Fibroblast of lung (primary cell): ENCODE data around the gene RNF212. TPM values are rescaled to one million over a fixed set of nuclear protein-coding genes. Genes with fewer than 3 reads are reported as not detected.
A peak's percentile ranks its signal among the peaks of the same experiment; 100 is the strongest.

Experiments used
- DNase-seq, 2 donors: peaks; one replicate each; pipeline versions ENCODE4 v3.0.0 to v3.0.0-alpha.2; 2010; ENCODE audit warnings: low read depth in 2 of 2
- H2AFZ ChIP-seq: 2 replicates; pipeline ENCODE4 v1.5.1; 2012; ENCODE audit warnings: low read length, control low read depth, inconsistent platforms
- H3K27ac ChIP-seq: 2 replicates; pipeline ENCODE4 v1.5.1; 2011; ENCODE audit warnings: low read length, control low read depth; ENCODE audit not compliant: insufficient read depth
- H3K27me3 ChIP-seq: 2 replicates; pipeline ENCODE4 v1.5.1; 2011; ENCODE audit warnings: mild to moderate bottlenecking, low read length; ENCODE audit not compliant: control insufficient read depth, insufficient read depth
- H3K36me3 ChIP-seq: 2 replicates; pipeline ENCODE4 v1.5.1; 2011; ENCODE audit warnings: low read length; ENCODE audit not compliant: control insufficient read depth, insufficient read depth
- H3K4me1 ChIP-seq: 2 replicates; pipeline ENCODE4 v1.5.1; 2011; ENCODE audit warnings: low read length; ENCODE audit not compliant: control insufficient read depth, insufficient read depth; ENCODE audit errors: extremely low read depth
- H3K4me2 ChIP-seq: 2 replicates; pipeline ENCODE4 v1.5.1; 2011; ENCODE audit warnings: low read length, control low read depth; ENCODE audit not compliant: insufficient read depth; ENCODE audit errors: extremely low read depth
- H3K4me3 ChIP-seq, 4 experiments: fragments of 200-600 bp in 1 of 4; sonication (generic) in 1 of 4; replicated peaks in 1 of 4; 2 replicates each; pipeline ENCODE4 v1.5.1; 2011 to 2016; ENCODE audit warnings: low read length in 4 of 4, low read depth in 3 of 4, mild to moderate bottlenecking in 3 of 4, control low read depth in 2 of 4, inconsistent platforms in 1 of 4, mixed read lengths in 1 of 4; ENCODE audit not compliant: insufficient read depth in 1 of 4; ENCODE audit errors: control extremely low read depth in 1 of 4
- H3K79me2 ChIP-seq: 2 replicates; pipeline ENCODE4 v1.5.1; 2012; ENCODE audit warnings: mild to moderate bottlenecking, low read length, inconsistent platforms; ENCODE audit not compliant: control insufficient read depth, insufficient read depth
- H3K9ac ChIP-seq: 2 replicates; pipeline ENCODE4 v1.5.1; 2011; ENCODE audit warnings: mild to moderate bottlenecking, low read length, control low read depth; ENCODE audit not compliant: insufficient read depth
- H3K9me3 ChIP-seq: 2 replicates; pipeline ENCODE4 v1.5.1; 2012; ENCODE audit warnings: low read depth, low read length; ENCODE audit not compliant: control insufficient read depth, insufficient read depth
- H4K20me1 ChIP-seq: 2 replicates; pipeline ENCODE4 v1.5.1; 2011; ENCODE audit warnings: low read length; ENCODE audit not compliant: control insufficient read depth, insufficient read depth; ENCODE audit errors: extremely low read depth
- CTCF ChIP-seq, 2 donors: IDR thresholded peaks in 1 of 2; conservative IDR thresholded peaks in 1 of 2; 1 replicate in 1 of 2; 2 replicates in 1 of 2; pipeline ENCODE4 v1.5.1; 2011 to 2012; ENCODE audit warnings: low read length in 2 of 2, control low read depth in 1 of 2, inconsistent platforms in 1 of 2, low read depth in 1 of 2, mild to moderate bottlenecking in 1 of 2
- EZH2 ChIP-seq: IDR thresholded peaks from 2 replicates; pipeline ENCODE4 v1.5.1; 2012; ENCODE audit warnings: low read length, control low read depth, mild to moderate bottlenecking; ENCODE audit errors: missing control alignments
- polyA plus RNA-seq, 2 donors: library from polyadenylated mRNA; depleted of rRNA in 1 of 2; stranded (reverse) in 1 of 2; unstranded in 1 of 2; fragments of >200 nt; gene quantifications; 2 replicates each; pipeline ENCODE4 v1.2.1, GENCODE V29; 2011 to 2012; ENCODE audit warnings: missing spikeins in 1 of 2
- total RNA-seq: library from RNA; depleted of rRNA; stranded (reverse); fragments of >200 nt; gene quantifications from 2 replicates; pipeline ENCODE4 v1.2.1, GENCODE V29; 2014

Gene RNF212
- total and polyA plus RNA-seq, 2 donors (not counting 1 experiment from before 2014, with no cell fraction given), result 0.66 to 1.6 TPM

- Histone ChIP-seq H3K27ac (no peak overlapping the region), H2AFZ (no peak overlapping the region), H4K20me1 (no peaks in the 10 kb centered on the region), H3K4me1 (no peaks in the 10 kb centered on the region), H3K9me3 (no peaks in the 10 kb centered on the region), H3K9ac (no peak overlapping the region), H3K4me2 (no peak overlapping the region), H3K79me2 (no peaks in the 10 kb centered on the region), H3K4me3 (no peak overlapping the region), H3K36me3 (no peaks in the 10 kb centered on the region), H3K27me3 (no peaks in the 10 kb centered on the region)
- DNase-seq, result no peak
- TF ChIP-seq CTCF (conservative IDR thresholded peaks at IDR 0.05 in 1 of 2, IDR thresholded peaks at IDR 0.05 in 1 of 2; ENCODE audit: low read depth in 1 of 2, low read length in 2 of 2) (no peak), EZH2 (no peak)
Measured at GRCh38 chr4:1093391-1094335, 19.7 kb downstream of the RNF212 start.

- H3K36me3 ChIP-seq, result no peaks in the 10 kb centered on the region
- no peaks in the 10 kb centered on the region for H3K4me1 ChIP-seq
- H3K27ac ChIP-seq, result no peak overlapping the region
- no peak overlapping the region for H2AFZ ChIP-seq
- no peaks in the 10 kb centered on the region for H4K20me1 ChIP-seq
- no peaks in the 10 kb centered on the region for H3K9me3 ChIP-seq
- no peaks in the 10 kb centered on the region for H3K79me2 ChIP-seq
- TF ChIP-seq EZH2, result no peak
- no peak for TF ChIP-seq CTCF (conservative IDR thresholded peaks at IDR 0.05 in 1 of 2, IDR thresholded peaks at IDR 0.05 in 1 of 2; ENCODE audit: low read depth in 1 of 2, low read length in 2 of 2)
- H3K4me3 ChIP-seq, result no peak overlapping the region
- no peaks in the 10 kb centered on the region for H3K27me3 ChIP-seq
- no peak overlapping the region for H3K9ac ChIP-seq
- DNase-seq, result no peak
- H3K4me2 ChIP-seq, result no peak overlapping the region
Measured at GRCh38 chr4:1092983-1093361, 20.4 kb downstream of the RNF212 start.

DNA sequence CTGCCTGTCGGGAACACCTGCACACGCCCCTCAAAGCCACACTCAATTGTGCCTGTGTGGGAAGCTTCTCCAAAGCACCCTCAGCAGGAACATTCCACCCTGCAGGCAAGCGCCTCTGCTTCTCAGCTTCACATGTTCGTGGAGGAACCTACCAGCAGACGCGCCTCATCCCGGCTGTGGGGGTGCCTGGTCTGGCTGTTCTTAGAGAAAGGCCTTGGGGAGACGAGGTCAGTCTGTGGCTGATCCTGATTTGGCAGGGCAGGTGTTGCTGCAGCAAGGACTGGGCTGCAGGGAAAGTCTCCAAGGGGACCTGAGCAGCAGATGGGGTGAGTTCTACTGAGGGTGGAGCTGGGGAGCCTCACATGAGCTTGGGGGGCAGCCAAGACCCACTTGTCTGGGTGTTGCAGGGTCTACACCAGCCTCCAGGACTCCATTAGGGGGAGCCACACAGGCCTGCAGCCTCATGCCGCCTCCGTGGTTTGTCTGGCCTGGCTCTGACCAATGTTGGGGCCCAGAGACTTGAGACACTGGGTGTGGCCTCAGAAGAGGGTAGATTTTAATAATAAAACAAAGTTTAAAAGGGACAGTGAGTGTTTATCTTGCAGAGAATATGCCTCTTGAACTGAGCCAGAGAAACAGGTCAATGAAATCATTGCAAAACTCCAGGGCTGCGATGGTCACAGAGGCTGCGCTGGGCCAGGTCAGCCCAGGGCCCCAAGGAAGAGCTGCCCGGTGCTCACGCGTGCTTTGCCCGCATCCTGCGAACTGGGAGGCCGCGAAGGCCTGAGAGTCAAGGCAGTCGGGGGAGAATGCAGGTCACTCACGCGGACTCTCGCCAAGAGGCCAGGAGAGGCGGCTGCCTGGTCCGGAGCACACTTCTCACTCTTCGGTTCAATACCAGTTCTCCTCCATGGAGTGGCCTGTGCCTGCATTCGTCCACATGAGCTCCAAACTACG lies 21.1 kb downstream of the RNF212 start:
- Histone ChIP-seq H3K27ac (no peak overlapping the region), H4K20me1 (no peaks in the 10 kb centered on the region), H3K4me1 (no peaks in the 10 kb centered on the region), H3K9ac (no peak overlapping the region), H3K79me2 (no peaks in the 10 kb centered on the region), H3K27me3 (no peaks in the 10 kb centered on the region), H3K4me3 (no peak overlapping the region), H3K4me2 (no peak overlapping the region), H2AFZ (no peak overlapping the region), H3K9me3 (no peaks in the 10 kb centered on the region), H3K36me3 (no peaks in the 10 kb centered on the region)
- no peak for DNase-seq
- no peak for TF ChIP-seq EZH2
- peak in 1 of 2 donors; percentile 3 for TF ChIP-seq CTCF (conservative IDR thresholded peaks at IDR 0.05 in 1 of 2, IDR thresholded peaks at IDR 0.05 in 1 of 2; ENCODE audit: low read depth in 1 of 2, low read length in 2 of 2)
